H1 (cell line): ENCODE measurements around the gene HIPK2. TPM values are rescaled to one million over a fixed set of nuclear protein-coding genes. Genes with fewer than 3 reads are reported as not detected.

ENCODE experiments used
- CTCF ChIA-PET: fragments of 300-600 bp; sonication (Branson Sonifier 250); formaldehyde crosslinking; loops from one replicate; lab custom pipeline; 2021; ENCODE audit not compliant: partially characterized antibody; lab: Charles Lee
- POLR2A ChIA-PET: fragments of 300-600 bp; sonication (Branson Sonifier 250); formaldehyde crosslinking; loops from one replicate; lab custom pipeline; 2021; ENCODE audit warnings: inconsistent platforms; ENCODE audit not compliant: partially characterized antibody; lab: Charles Lee
- DNase-seq, 2 experiments: peaks; one replicate each; pipeline versions ENCODE4 v3.0.0 to v3.0.0-alpha.2; 2010 to 2022; ENCODE audit warnings: low spot score in 2 of 2, low read depth in 1 of 2, mixed read lengths in 1 of 2
- FAIRE-seq: peaks from 2 replicates; lab custom pipeline; 2011; peaks lifted over from hg19 to GRCh38; lab: Jason Lieb, UNC
- H2AFZ ChIP-seq: 2 replicates; pipeline ENCODE4 v1.8.1; 2012; ENCODE audit warnings: low read length, inconsistent platforms
- H2AK5ac ChIP-seq: 2 replicates; pipeline ENCODE4 v1.6.1; 2013; ENCODE audit warnings: low read depth, low read length
- H2BK120ac ChIP-seq: replicated peaks from 2 replicates; pipeline ENCODE3; 2013; ENCODE audit warnings: low read depth, low read length, inconsistent platforms
- H2BK12ac ChIP-seq: 2 replicates; pipeline ENCODE4 v1.6.1; 2013; ENCODE audit warnings: low read depth, low read length
- H2BK15ac ChIP-seq: 2 replicates; pipeline ENCODE4 v1.6.1; 2013; ENCODE audit warnings: low read length
- H2BK20ac ChIP-seq: 2 replicates; pipeline ENCODE4 v1.6.1; 2013; ENCODE audit warnings: low read length
- H2BK5ac ChIP-seq: 2 replicates; pipeline ENCODE4 v1.6.1; 2013; ENCODE audit warnings: low read depth, low read length
- H3K14ac ChIP-seq: 2 replicates; pipeline ENCODE4 v1.6.1; 2013; ENCODE audit warnings: inconsistent platforms; ENCODE audit not compliant: insufficient read length
- H3K18ac ChIP-seq: 2 replicates; pipeline ENCODE4 v1.6.1; 2013; ENCODE audit warnings: low read length; ENCODE audit errors: extremely low read depth
- H3K23ac ChIP-seq: 2 replicates; pipeline ENCODE4 v1.6.1; 2013; ENCODE audit warnings: inconsistent platforms; ENCODE audit not compliant: insufficient read length
- H3K23me2 ChIP-seq: 2 replicates; pipeline ENCODE4 v1.6.1; 2013; ENCODE audit warnings: low read depth, low read length
- H3K27ac ChIP-seq: 2 replicates; pipeline ENCODE4 v1.6.1; 2011; ENCODE audit warnings: low read depth, low read length, inconsistent platforms
- H3K27me3 ChIP-seq, 4 experiments: replicated peaks in 1 of 4; 1 replicate in 1 of 4; 2 replicates in 3 of 4; pipeline versions ENCODE4 v1.6.1 to v1.8.1; 2011 to 2013; ENCODE audit warnings: low read length in 3 of 4, mild to moderate bottlenecking in 3 of 4, inconsistent platforms in 2 of 4, mixed read lengths in 2 of 4, moderate library complexity in 1 of 4; ENCODE audit not compliant: control insufficient read depth in 3 of 4, insufficient read depth in 3 of 4; ENCODE audit errors: extremely low read depth in 1 of 4
- H3K36me3 ChIP-seq, 4 experiments: 2 replicates each; pipeline versions ENCODE4 v1.6.1 to v1.8.1; 2011 to 2013; ENCODE audit warnings: mild to moderate bottlenecking in 4 of 4, low read length in 3 of 4, moderate library complexity in 2 of 4, control low read depth in 1 of 4, inconsistent platforms in 1 of 4; ENCODE audit not compliant: insufficient read depth in 4 of 4, control insufficient read depth in 2 of 4
- H3K4ac ChIP-seq: replicated peaks from 2 replicates; pipeline ENCODE3; 2013; ENCODE audit warnings: low read length, low read depth, mixed read lengths, inconsistent platforms; ENCODE audit not compliant: insufficient read length
- H3K4me1 ChIP-seq, 4 experiments: replicated peaks in 1 of 4; 1 replicate in 1 of 4; 2 replicates in 3 of 4; pipeline versions ENCODE4 v1.6.1 to v1.8.1; 2011 to 2013; ENCODE audit warnings: low read length in 3 of 4, inconsistent platforms in 2 of 4, mixed read lengths in 1 of 4; ENCODE audit not compliant: insufficient read depth in 4 of 4, control insufficient read depth in 3 of 4
- H3K4me2 ChIP-seq, 2 experiments: 2 replicates each; pipeline versions ENCODE4 v1.6.1 to v1.8.1; 2011 to 2013; ENCODE audit warnings: low read depth in 2 of 2, low read length in 2 of 2, control low read depth in 1 of 2, inconsistent platforms in 1 of 2, mild to moderate bottlenecking in 1 of 2; ENCODE audit not compliant: insufficient read depth in 1 of 2
- H3K4me3 ChIP-seq, 4 experiments: fragments of 200-600, 300-600 bp in 1 of 4; sonication (generic), shearing (Covaris generic), sonication (Bioruptor Twin) in 1 of 4; 2 replicates each; pipeline versions ENCODE4 v1.5.1 to v1.8.1; 2011 to 2016; ENCODE audit warnings: low read length in 4 of 4, low read depth in 3 of 4, control low read depth in 2 of 4, inconsistent platforms in 2 of 4, mild to moderate bottlenecking in 2 of 4, mixed read lengths in 1 of 4, moderate library complexity in 1 of 4; ENCODE audit not compliant: insufficient read depth in 2 of 4; ENCODE audit errors: extremely low read depth in 1 of 4
- H3K56ac ChIP-seq: replicated peaks from 2 replicates; pipeline ENCODE3; 2013; ENCODE audit warnings: low read depth, mild to moderate bottlenecking, mixed read lengths, low read length, inconsistent platforms; ENCODE audit not compliant: insufficient read length
- H3K79me1 ChIP-seq: 2 replicates; pipeline ENCODE4 v1.6.1; 2013; ENCODE audit warnings: low read depth, low read length, control low read depth
- H3K79me2 ChIP-seq, 2 experiments: 2 replicates each; pipeline versions ENCODE4 v1.6.1 to v1.8.1; 2012 to 2013; ENCODE audit warnings: low read length in 2 of 2, mild to moderate bottlenecking in 2 of 2, inconsistent platforms in 1 of 2; ENCODE audit not compliant: insufficient read depth in 2 of 2, control insufficient read depth in 1 of 2
- H3K9ac ChIP-seq, 4 experiments: replicated peaks in 1 of 4; 1 replicate in 1 of 4; 2 replicates in 3 of 4; pipeline versions ENCODE4 v1.6.1 to v1.8.1; 2011 to 2013; ENCODE audit warnings: low read depth in 3 of 4, low read length in 3 of 4, control low read depth in 2 of 4, mild to moderate bottlenecking in 2 of 4, moderate library complexity in 2 of 4, inconsistent platforms in 1 of 4; ENCODE audit errors: extremely low read depth in 1 of 4
- H3K9me3 ChIP-seq, 2 experiments: 2 replicates each; pipeline versions ENCODE4 v1.6.1 to v1.8.1; 2012 to 2013; ENCODE audit warnings: mild to moderate bottlenecking in 2 of 2, moderate library complexity in 2 of 2, control low read depth in 1 of 2, inconsistent platforms in 1 of 2, low read depth in 1 of 2, low read length in 1 of 2, mixed read lengths in 1 of 2; ENCODE audit not compliant: insufficient read depth in 2 of 2
- H4K20me1 ChIP-seq, 2 experiments: replicated peaks in 1 of 2; 2 replicates each; pipeline versions ENCODE3 to v1.8.1; 2011 to 2013; ENCODE audit warnings: inconsistent platforms in 2 of 2, low read length in 2 of 2, mild to moderate bottlenecking in 1 of 2; ENCODE audit not compliant: insufficient read depth in 2 of 2, control insufficient read depth in 1 of 2
- H4K5ac ChIP-seq: 2 replicates; pipeline ENCODE4 v1.6.1; 2013; ENCODE audit warnings: low read length, low read depth, mixed read lengths, inconsistent platforms; ENCODE audit not compliant: insufficient read length
- H4K8ac ChIP-seq: 2 replicates; pipeline ENCODE4 v1.8.0; 2013; ENCODE audit warnings: mild to moderate bottlenecking, moderate library complexity, low read length, inconsistent platforms; ENCODE audit not compliant: insufficient read depth; ENCODE audit errors: extremely low read depth
- H4K91ac ChIP-seq: replicated peaks from 2 replicates; pipeline ENCODE3; 2013; ENCODE audit warnings: low read length, mixed read lengths, inconsistent platforms; ENCODE audit not compliant: insufficient read length
- ATF2 ChIP-seq: IDR thresholded peaks from 2 replicates; pipeline ENCODE4 v1.6.1; 2012; ENCODE audit warnings: low read length, inconsistent platforms
- ATF3 ChIP-seq: IDR thresholded peaks from 2 replicates; pipeline ENCODE4 v1.6.1; 2011; ENCODE audit warnings: low read depth, mild to moderate bottlenecking, low read length; ENCODE audit not compliant: insufficient read depth
- EGR1 ChIP-seq: IDR thresholded peaks from 2 replicates; pipeline ENCODE4 v1.6.1; 2011; ENCODE audit warnings: low read depth, low read length, borderline replicate concordance
- KDM4A ChIP-seq: IDR thresholded peaks from one replicate; pipeline ENCODE4 v1.7.1; 2012; ENCODE audit warnings: low read depth, mild to moderate bottlenecking, moderate library complexity, low read length, inconsistent platforms; ENCODE audit not compliant: severe bottlenecking
- MAFK ChIP-seq: IDR thresholded peaks from 2 replicates; pipeline ENCODE4 v1.6.1; 2012; ENCODE audit warnings: low read depth, mild to moderate bottlenecking, improper control_type of control experiment, low read length
- MAX ChIP-seq: IDR thresholded peaks from 2 replicates; pipeline ENCODE4 v1.6.1; 2012; ENCODE audit warnings: inconsistent platforms
- RNF2 ChIP-seq: fragments of 200-900, 300-1000 bp; sonication (generic); IDR thresholded peaks from 2 replicates; pipeline ENCODE4 v1.7.1; 2016; ENCODE audit warnings: borderline replicate concordance, low read depth, mild to moderate bottlenecking, antibody characterized with exemption, low read length; ENCODE audit not compliant: poor library complexity, severe bottlenecking; ENCODE audit errors: missing control alignments
- SP2 ChIP-seq: IDR thresholded peaks from 2 replicates; pipeline ENCODE4 v1.6.1; 2012; ENCODE audit warnings: mild to moderate bottlenecking, low read length, inconsistent platforms
- TAF1 ChIP-seq: IDR thresholded peaks from 2 replicates; pipeline ENCODE4 v1.6.1; 2011; ENCODE audit warnings: mild to moderate bottlenecking, low read depth, low read length
- polyA plus RNA-seq, 7 experiments: library from polyadenylated mRNA; depleted of rRNA in 3 of 7; stranded (reverse) in 5 of 7; unstranded in 2 of 7; fragments of >200 nt in 5 of 7; fragments of 200-250 nt in 2 of 7; gene quantifications; 1 replicate in 5 of 7; 2 replicates in 1 of 7; 4 replicates in 1 of 7; pipeline versions ENCODE4 v1.2.1 to v1.2.3, GENCODE V29; 2011 to 2013; ENCODE audit warnings: missing spikeins in 2 of 7, mixed read lengths in 2 of 7
- total RNA-seq: library from RNA; stranded (reverse); fragmentation: NEBNext Ultra II Directional; extraction: Animal tissue kit (Norgen Biotek cat#: 25700); gene quantifications from 2 replicates; pipeline ENCODE4 v1.2.1, GENCODE V29; 2021

The HIPK2 gene
- total and polyA plus RNA-seq, 2 of the 8 experiments (the other 6 are each of a cell fraction or from before 2014, with no cell fraction given): 8.3 to 24.3 TPM

- Histone ChIP-seq H4K20me1 (peaks cover 2% of the 10 kb centered on the region in 2 experiments), H2BK15ac (no peak overlapping the region), H4K5ac (no peak overlapping the region), H2BK120ac (no peak overlapping the region), H3K23me2 (no peaks in the 10 kb centered on the region), H3K14ac (no peak overlapping the region), H3K36me3 (no peaks in the 10 kb centered on the region), H3K27ac (no peak overlapping the region), H3K4me3 (no peak overlapping the region), H3K27me3 (no peaks in the 10 kb centered on the region), H3K23ac (no peak overlapping the region), H3K56ac (no peak overlapping the region), H2BK12ac (no peak overlapping the region), H3K4me1 (peaks cover 0 to 7% (median 6%) of the 10 kb centered on the region in 4 experiments; a peak in 6 of 7 replicates), H3K79me2 (no peaks in the 10 kb centered on the region), H3K9ac (no peak overlapping the region), H3K9me3 (0 out of 4 replicates have a peak, but pooled peaks cover 0 to 4% of the 10 kb centered on the region in 2 experiments), H2AK5ac (no peak overlapping the region), H3K4ac (no peak overlapping the region), H3K79me1 (no peaks in the 10 kb centered on the region; the same call in 1 of the 2 replicates), H3K4me2 (no peak overlapping the region), H2BK5ac (no peak overlapping the region), H2AFZ (no peak overlapping the region), H2BK20ac (no peak overlapping the region), H3K18ac (no peak overlapping the region), H4K8ac (no peak overlapping the region), H4K91ac (no peak overlapping the region)
- no peak for DNase-seq
- ChIA-PET CTCF (interaction anchor here (0.8 to 2.3 kb wide), 5 partner anchors 11 to 41 kb away, joined by 3 to 7 read pairs (median 5); no protein-coding TSS in a partner anchor), POLR2A (no interaction called here)
- no peak for FAIRE-seq
- TF ChIP-seq ATF2 (no peak), MAFK (no peak), TAF1 (no peak), SP2 (no peak), KDM4A (no peak), ATF3 (no peak), MAX (no peak), EGR1 (no peak), RNF2 (no peak)
Observed at GRCh38 chr7:139687211-139687954, 90.4 kb downstream of the HIPK2 start.
